ENCODE measurements around the gene GCNT4. TPM values are rescaled to one million over a fixed set of nuclear protein-coding genes. Genes with fewer than 3 reads are reported as not detected.

Gene GCNT4
- total RNA-seq, 3 donors from 2014 or later (not counting 1 experiment from before 2014, with no cell fraction given) = 0.25 to 2.0 (median 0.52) TPM

DNA sequence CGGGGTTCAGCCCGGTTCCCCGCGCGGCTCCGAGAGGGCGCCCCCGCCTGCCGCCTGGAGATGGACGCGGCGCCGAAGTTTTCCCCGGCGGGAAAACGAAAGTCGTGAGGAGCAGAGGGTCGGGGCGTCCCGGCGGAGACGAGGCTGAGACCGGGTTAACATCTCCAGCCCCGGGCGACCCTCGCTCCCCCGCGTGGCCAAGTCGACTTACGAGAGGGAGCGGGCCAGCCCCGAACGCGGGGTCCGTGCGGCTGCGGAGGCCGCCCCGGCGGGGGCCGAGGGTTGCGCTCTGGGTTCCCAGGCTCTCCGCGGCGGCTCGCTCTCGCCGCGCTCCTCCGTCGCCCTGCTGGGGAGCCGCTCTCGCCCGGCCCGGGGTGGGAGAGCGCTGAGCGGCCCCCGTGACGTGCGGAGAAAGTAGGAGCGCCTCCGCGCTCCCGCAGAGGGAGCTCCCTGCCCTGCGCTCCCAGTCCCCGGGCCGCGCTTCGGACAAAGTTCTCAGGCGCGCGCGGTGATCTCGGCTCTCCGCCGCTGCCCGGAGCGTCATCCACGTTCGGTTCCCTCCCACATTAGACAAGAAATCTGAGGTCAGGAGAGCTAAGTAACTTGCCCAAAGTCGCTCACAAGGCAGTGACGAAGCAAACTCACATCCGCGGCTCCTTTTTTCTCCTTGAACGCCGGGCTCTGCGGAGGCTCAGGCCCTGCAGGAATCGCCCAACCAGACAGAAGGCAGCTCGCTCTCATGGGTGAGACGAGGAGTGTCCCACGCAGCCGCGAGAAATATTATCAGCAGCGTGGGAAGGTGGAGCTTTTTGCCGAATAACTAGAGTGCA is 1.2 kb upstream of the GCNT4 start:
- no peaks in the 10 kb centered on the region for H3K9me3 ChIP-seq (ENCODE audit: control insufficient read depth, insufficient read depth, low read length)
- no peaks in the 10 kb centered on the region for H3K36me3 ChIP-seq (ENCODE audit: control insufficient read depth, insufficient read depth, low read length)
- TF ChIP-seq, protein P1, sequence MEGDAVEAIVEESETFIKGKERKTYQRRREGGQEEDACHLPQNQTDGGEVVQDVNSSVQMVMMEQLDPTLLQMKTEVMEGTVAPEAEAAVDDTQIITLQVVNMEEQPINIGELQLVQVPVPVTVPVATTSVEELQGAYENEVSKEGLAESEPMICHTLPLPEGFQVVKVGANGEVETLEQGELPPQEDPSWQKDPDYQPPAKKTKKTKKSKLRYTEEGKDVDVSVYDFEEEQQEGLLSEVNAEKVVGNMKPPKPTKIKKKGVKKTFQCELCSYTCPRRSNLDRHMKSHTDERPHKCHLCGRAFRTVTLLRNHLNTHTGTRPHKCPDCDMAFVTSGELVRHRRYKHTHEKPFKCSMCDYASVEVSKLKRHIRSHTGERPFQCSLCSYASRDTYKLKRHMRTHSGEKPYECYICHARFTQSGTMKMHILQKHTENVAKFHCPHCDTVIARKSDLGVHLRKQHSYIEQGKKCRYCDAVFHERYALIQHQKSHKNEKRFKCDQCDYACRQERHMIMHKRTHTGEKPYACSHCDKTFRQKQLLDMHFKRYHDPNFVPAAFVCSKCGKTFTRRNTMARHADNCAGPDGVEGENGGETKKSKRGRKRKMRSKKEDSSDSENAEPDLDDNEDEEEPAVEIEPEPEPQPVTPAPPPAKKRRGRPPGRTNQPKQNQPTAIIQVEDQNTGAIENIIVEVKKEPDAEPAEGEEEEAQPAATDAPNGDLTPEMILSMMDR (IDR thresholded peaks at IDR 0.05) = no peak
- H3K27ac ChIP-seq (ENCODE audit: low read length) = peak overlapping the region; percentile 32
- intact Hi-C loops (cut with micrococcal nuclease) = no loop called here
- WGBS (ENCODE audit: insufficient coverage) = 1% methylated on average over 95 of the region's 95 CpGs
- peak overlapping the region; percentile 36 for H3K4me3 ChIP-seq (ENCODE audit: low read length)
- Mint-ChIP-seq H3K27me3 (ENCODE audit: low read depth in 2 of 2) (peaks cover 40 to 72% of the 10 kb centered on the region in 2 donors), H3K27ac (peak overlapping the region in 1 of 2 donors; percentile 76), H3K4me1 (peaks cover 31 to 44% of the 10 kb centered on the region in 2 donors), H3K4me3 (peak overlapping the region; percentile 87), H3K36me3 (no peaks in the 10 kb centered on the region), H3K9me3 (no peaks in the 10 kb centered on the region)
- DNase-seq (peak; percentile 34 to 77), ATAC-seq (peak; percentile 34 to 60 (median 49))
- peaks cover 37% of the 10 kb centered on the region for H3K4me1 ChIP-seq (ENCODE audit: control insufficient read depth, insufficient read depth, low read length)
- H3K27me3 ChIP-seq (ENCODE audit: control insufficient read depth, insufficient read depth, low read length) = peaks cover 15% of the 10 kb centered on the region

DNA sequence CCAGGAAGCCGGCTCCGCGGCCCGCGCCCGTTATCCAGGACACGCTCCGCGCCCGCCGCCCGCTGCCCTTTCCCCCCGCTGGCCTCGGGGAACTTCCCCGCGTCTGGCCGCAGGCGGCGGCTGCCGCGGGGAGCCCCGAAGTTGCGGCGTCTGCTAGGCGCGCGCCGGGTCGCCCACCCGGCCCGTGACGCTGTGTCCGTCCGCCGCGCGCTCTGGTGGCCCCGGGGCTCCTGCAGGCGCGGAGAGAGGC is 621 bp upstream of the GCNT4 start:
- Histone ChIP-seq H3K4me1 (ENCODE audit: control insufficient read depth, insufficient read depth, low read length) (peaks cover 39% of the 10 kb centered on the region), H3K27ac (ENCODE audit: low read length) (no peak overlapping the region), H3K36me3 (ENCODE audit: control insufficient read depth, insufficient read depth, low read length) (no peaks in the 10 kb centered on the region), H3K9me3 (ENCODE audit: control insufficient read depth, insufficient read depth, low read length) (no peaks in the 10 kb centered on the region), H3K27me3 (ENCODE audit: control insufficient read depth, insufficient read depth, low read length) (peaks cover 12% of the 10 kb centered on the region), H3K4me3 (ENCODE audit: low read length) (peak overlapping the region; percentile 36)
- Mint-ChIP-seq H3K27me3 (ENCODE audit: low read depth in 2 of 2) (peaks cover 40 to 67% of the 10 kb centered on the region in 2 donors), H3K9me3 (no peaks in the 10 kb centered on the region), H3K4me3 (peak overlapping the region; percentile 57), H3K27ac (peak overlapping the region in 1 of 2 donors; percentile 76), H3K4me1 (peaks cover 37 to 50% of the 10 kb centered on the region in 2 donors), H3K36me3 (no peaks in the 10 kb centered on the region)
- intact Hi-C loops (cut with micrococcal nuclease) = no loop called here
- TF ChIP-seq, protein P1 (IDR thresholded peaks at IDR 0.05) = no peak
- under 1% methylated on average over 40 of the region's 40 CpGs for WGBS (ENCODE audit: insufficient coverage)
- ATAC-seq = peak; percentile 39 to 56 (median 48)
- peak in 1 of 2 donors; percentile 34 for DNase-seq

DNA sequence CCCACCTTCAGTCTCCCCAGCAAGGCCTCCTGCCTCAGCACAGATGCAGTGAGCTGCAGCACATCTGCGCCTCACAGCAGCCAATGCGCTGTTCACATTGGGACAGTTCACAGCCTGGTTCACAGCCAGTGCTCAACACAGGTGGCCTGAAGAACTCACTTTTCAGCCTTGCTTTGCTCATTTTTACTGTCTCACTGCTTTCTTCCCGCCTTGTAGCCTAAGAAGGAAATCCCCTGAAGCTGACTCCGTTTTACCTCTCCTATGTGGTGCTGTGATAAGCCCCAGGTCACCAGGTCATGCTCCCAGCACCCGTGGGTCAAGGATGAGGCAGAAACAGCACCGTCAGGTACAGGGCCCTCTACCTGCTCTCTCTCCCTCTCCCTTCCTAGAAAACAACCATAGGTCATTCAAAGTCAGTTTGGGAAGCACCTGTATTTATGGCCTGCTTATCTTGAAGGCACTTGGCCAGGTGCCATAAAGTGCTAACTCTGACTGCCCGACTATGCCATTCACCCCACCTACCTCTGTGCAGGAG is 1.1 kb downstream of the GCNT4 start:
- H3K27ac Mint-ChIP-seq = peak overlapping the region in 1 of 2 donors; percentile 41

More for the DNA sequence above, 1.1 kb downstream of the GCNT4 start:
- Histone ChIP-seq H3K27ac (ENCODE audit: low read length) (no peak overlapping the region), H3K36me3 (ENCODE audit: control insufficient read depth, insufficient read depth, low read length) (no peaks in the 10 kb centered on the region), H3K27me3 (ENCODE audit: control insufficient read depth, insufficient read depth, low read length) (peaks cover 12% of the 10 kb centered on the region), H3K4me3 (ENCODE audit: low read length) (no peak overlapping the region), H3K9me3 (ENCODE audit: control insufficient read depth, insufficient read depth, low read length) (no peaks in the 10 kb centered on the region), H3K4me1 (ENCODE audit: control insufficient read depth, insufficient read depth, low read length) (peaks cover 39% of the 10 kb centered on the region)
- TF ChIP-seq, protein P1 (IDR thresholded peaks at IDR 0.05) = no peak
- WGBS (ENCODE audit: insufficient coverage) = 80% methylated on average over 7 of the region's 7 CpGs
- H3K4me3 Mint-ChIP-seq = peak overlapping the region; percentile 85
- H3K4me1 Mint-ChIP-seq = peaks cover 39 to 54% of the 10 kb centered on the region in 2 donors
- peaks cover 38 to 50% of the 10 kb centered on the region in 2 donors for H3K27me3 Mint-ChIP-seq (ENCODE audit: low read depth in 2 of 2)
- ATAC-seq (no peak), DNase-seq (peak in 1 of 2 donors; percentile 75)
- intact Hi-C loops (cut with micrococcal nuclease) = loop anchor here (2.0 kb wide), 1 partner anchor 1206 kb away; no protein-coding TSS in a partner anchor
- H3K36me3 Mint-ChIP-seq = no peaks in the 10 kb centered on the region
- no peaks in the 10 kb centered on the region for H3K9me3 Mint-ChIP-seq
